ENCODE measurements around the gene DMD. TPM values are rescaled to one million over a fixed set of nuclear protein-coding genes. Genes with fewer than 3 reads are reported as not detected.
"Not testable (repeated sequence)": the region's sequence is repeated elsewhere in the genome, so short reads cannot be mapped to it uniquely, and the experiment has no call there.

Gene DMD
- total and polyA plus RNA-seq, 3 experiments from 2014 or later: 0.03 to 0.48 (median 0.40) TPM

- H3K27ac ChIP-seq (ENCODE audit: low read depth, low read length); H3K36me3 Mint-ChIP-seq; H3K4me3 Mint-ChIP-seq; H3K9me3 Mint-ChIP-seq; H3K27ac Mint-ChIP-seq; H3K27me3 Mint-ChIP-seq; DNase-seq; H3K9me3 ChIP-seq (ENCODE audit: low read length); H3K4me3 ChIP-seq (ENCODE audit: low read length); H3K4me1 ChIP-seq (ENCODE audit: insufficient read depth, low read length); H3K27me3 ChIP-seq (ENCODE audit: insufficient read depth, low read length, poor library complexity, severe bottlenecking); H3K4me1 Mint-ChIP-seq; CTCF ChIA-PET; H3K36me3 ChIP-seq (ENCODE audit: insufficient read depth, low read length); POLR2A ChIA-PET: not testable (repeated sequence)
These were observed 1740.6 kb downstream of the DMD start for GRCh38 chrX:31470753-31471152.

DNA sequence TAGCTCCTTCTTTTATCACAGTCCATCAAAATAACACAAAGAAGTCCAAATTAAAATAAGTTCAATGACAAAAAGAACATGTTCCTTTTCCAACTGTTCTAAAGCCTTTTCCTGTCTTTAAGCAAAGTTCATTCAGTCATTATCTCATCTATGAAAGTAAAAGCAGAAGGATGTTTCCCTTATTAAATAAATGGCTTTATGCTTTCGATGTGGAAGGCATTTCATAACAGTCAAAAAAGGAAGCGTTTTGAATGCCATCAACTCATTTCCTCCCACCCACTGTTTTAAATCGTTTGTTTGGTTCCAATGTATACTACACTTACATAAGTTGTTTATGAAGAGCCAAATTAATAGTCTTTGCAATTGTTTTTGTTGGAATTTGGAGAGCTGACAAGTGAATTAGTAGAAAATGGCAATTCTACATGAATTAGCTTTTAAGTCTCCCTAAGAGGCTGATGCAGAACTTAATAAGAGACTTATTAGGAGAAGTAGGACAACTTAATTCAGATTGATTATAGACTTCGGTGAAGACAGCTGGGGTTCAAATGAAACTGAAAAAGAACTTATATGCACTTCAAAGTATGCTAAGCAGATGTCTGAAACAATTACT lies 1746.9 kb downstream of the DMD start:
- no peaks in the 10 kb centered on the region for H3K27me3 ChIP-seq (ENCODE audit: insufficient read depth, low read length, poor library complexity, severe bottlenecking)
- ChIA-PET POLR2A (no interaction called here), CTCF (no interaction called here)
- Mint-ChIP-seq H3K27me3 (no peaks in the 10 kb centered on the region), H3K4me3 (no peak overlapping the region), H3K9me3 (peaks cover 0 to 3% (median 1%) of the 10 kb centered on the region in 5 donors), H3K4me1 (no peaks in the 10 kb centered on the region), H3K27ac (no peak overlapping the region), H3K36me3 (no peaks in the 10 kb centered on the region)
- no peaks in the 10 kb centered on the region for H3K9me3 ChIP-seq (ENCODE audit: low read length)
- H3K27ac ChIP-seq (ENCODE audit: low read depth, low read length): no peak overlapping the region
- no peaks in the 10 kb centered on the region for H3K36me3 ChIP-seq (ENCODE audit: insufficient read depth, low read length)
- DNase-seq: no peak
- no peaks in the 10 kb centered on the region for H3K4me1 ChIP-seq (ENCODE audit: insufficient read depth, low read length)
- no peak overlapping the region for H3K4me3 ChIP-seq (ENCODE audit: low read length)

GRCh38 chrX:31461266-31461665 lies 1750.1 kb downstream of the DMD start:
- DNase-seq: no peak

GRCh38 chrX:31459361-31459760 lies 1752.0 kb downstream of the DMD start:
- Mint-ChIP-seq H3K4me3 (no peak overlapping the region), H3K36me3 (no peaks in the 10 kb centered on the region), H3K27ac (no peak overlapping the region), H3K9me3 (peaks cover 0 to 2% (median 0%) of the 10 kb centered on the region in 5 donors), H3K27me3 (no peaks in the 10 kb centered on the region), H3K4me1 (no peaks in the 10 kb centered on the region)
- Histone ChIP-seq H3K27me3 (ENCODE audit: insufficient read depth, low read length, poor library complexity, severe bottlenecking) (no peaks in the 10 kb centered on the region), H3K4me1 (ENCODE audit: insufficient read depth, low read length) (no peaks in the 10 kb centered on the region), H3K36me3 (ENCODE audit: insufficient read depth, low read length) (no peaks in the 10 kb centered on the region), H3K9me3 (ENCODE audit: low read length) (no peaks in the 10 kb centered on the region), H3K4me3 (ENCODE audit: low read length) (no peak overlapping the region), H3K27ac (ENCODE audit: low read depth, low read length) (no peak overlapping the region)
- DNase-seq: no peak
- ChIA-PET POLR2A (no interaction called here), CTCF (no interaction called here)

More at GRCh38 chrX:31461266-31461665, 1750.1 kb downstream of the DMD start:
- H3K27me3 Mint-ChIP-seq: no peaks in the 10 kb centered on the region
- H3K27me3 ChIP-seq (ENCODE audit: insufficient read depth, low read length, poor library complexity, severe bottlenecking): no peaks in the 10 kb centered on the region
- no peaks in the 10 kb centered on the region for H3K36me3 Mint-ChIP-seq
- H3K4me1 ChIP-seq (ENCODE audit: insufficient read depth, low read length): no peaks in the 10 kb centered on the region
- H3K9me3 ChIP-seq (ENCODE audit: low read length): no peaks in the 10 kb centered on the region
- CTCF ChIA-PET: no interaction called here
- no peak overlapping the region for H3K4me3 Mint-ChIP-seq
- no peak overlapping the region for H3K4me3 ChIP-seq (ENCODE audit: low read length)
- H3K27ac ChIP-seq (ENCODE audit: low read depth, low read length): no peak overlapping the region
- POLR2A ChIA-PET: no interaction called here
- H3K36me3 ChIP-seq (ENCODE audit: insufficient read depth, low read length): no peaks in the 10 kb centered on the region
- H3K4me1 Mint-ChIP-seq: no peaks in the 10 kb centered on the region
- no peak overlapping the region for H3K27ac Mint-ChIP-seq
- peaks cover 0 to 3% (median 0%) of the 10 kb centered on the region in 5 donors for H3K9me3 Mint-ChIP-seq

DNA sequence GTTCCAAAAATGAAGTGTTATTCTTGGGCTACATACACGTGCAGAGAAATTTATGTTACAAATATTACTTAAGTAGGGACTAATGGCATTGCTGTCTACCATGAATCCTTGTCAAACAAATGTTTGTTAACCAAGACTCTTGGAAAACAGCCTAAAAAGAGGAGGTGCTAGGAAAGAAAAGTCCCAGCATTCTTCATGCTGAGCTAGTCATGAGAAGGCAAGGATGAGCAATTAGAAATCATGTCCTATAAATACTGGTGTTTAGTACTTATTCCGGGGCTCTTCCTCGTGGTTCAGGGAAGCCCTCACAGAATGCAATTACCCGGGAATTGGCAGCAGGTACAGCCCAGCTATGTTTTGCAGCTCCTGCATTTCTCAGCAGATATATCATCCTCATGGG lies 1761.4 kb downstream of the DMD start:
- no peaks in the 10 kb centered on the region for H3K4me1 ChIP-seq (ENCODE audit: insufficient read depth, low read length)
- H3K36me3 ChIP-seq (ENCODE audit: insufficient read depth, low read length): no peaks in the 10 kb centered on the region
- no peaks in the 10 kb centered on the region for H3K27me3 ChIP-seq (ENCODE audit: insufficient read depth, low read length, poor library complexity, severe bottlenecking)
- H3K4me3 Mint-ChIP-seq: no peak overlapping the region
- H3K36me3 Mint-ChIP-seq: no peaks in the 10 kb centered on the region
- ChIA-PET POLR2A (no interaction called here), CTCF (no interaction called here)
- peaks cover 0 to 4% (median 2%) of the 10 kb centered on the region in 5 donors for H3K9me3 Mint-ChIP-seq
- H3K9me3 ChIP-seq (ENCODE audit: low read length): no peaks in the 10 kb centered on the region
- no peak overlapping the region for H3K27ac Mint-ChIP-seq
- no peak overlapping the region for H3K27ac ChIP-seq (ENCODE audit: low read depth, low read length)
- no peak for DNase-seq
- H3K27me3 Mint-ChIP-seq: no peaks in the 10 kb centered on the region
- H3K4me1 Mint-ChIP-seq: no peaks in the 10 kb centered on the region
- H3K4me3 ChIP-seq (ENCODE audit: low read length): no peak overlapping the region

DNA sequence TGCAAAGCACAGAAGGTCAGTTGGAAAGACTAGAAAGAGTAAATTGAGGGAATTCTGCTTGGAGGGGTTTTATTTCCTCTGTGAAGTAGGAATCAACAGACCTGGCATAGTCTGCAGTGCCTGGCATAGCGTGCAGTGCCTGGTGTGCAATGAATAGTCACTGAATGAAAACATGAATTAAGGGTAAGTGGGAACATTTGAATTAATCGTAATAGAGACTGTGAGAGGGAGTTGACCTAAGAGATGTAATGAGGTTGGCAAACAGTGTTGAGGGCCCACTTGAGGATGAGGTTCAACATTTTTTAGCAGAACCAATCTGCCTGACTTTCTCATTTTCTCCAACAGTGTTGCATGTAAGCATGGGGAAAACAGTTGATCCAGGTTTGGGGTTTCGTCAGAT lies 1762.3 kb downstream of the DMD start:
- Histone ChIP-seq H3K36me3 (ENCODE audit: insufficient read depth, low read length) (no peaks in the 10 kb centered on the region), H3K4me1 (ENCODE audit: insufficient read depth, low read length) (no peaks in the 10 kb centered on the region), H3K4me3 (ENCODE audit: low read length) (no peak overlapping the region), H3K27ac (ENCODE audit: low read depth, low read length) (no peak overlapping the region), H3K9me3 (ENCODE audit: low read length) (no peaks in the 10 kb centered on the region), H3K27me3 (ENCODE audit: insufficient read depth, low read length, poor library complexity, severe bottlenecking) (no peaks in the 10 kb centered on the region)
- Mint-ChIP-seq H3K4me3 (no peak overlapping the region), H3K27ac (no peak overlapping the region), H3K9me3 (peaks cover 0 to 4% (median 2%) of the 10 kb centered on the region in 5 donors), H3K36me3 (no peaks in the 10 kb centered on the region), H3K27me3 (no peaks in the 10 kb centered on the region), H3K4me1 (no peaks in the 10 kb centered on the region)
- ChIA-PET POLR2A (no interaction called here), CTCF (no interaction called here)
- no peak for DNase-seq

DNA sequence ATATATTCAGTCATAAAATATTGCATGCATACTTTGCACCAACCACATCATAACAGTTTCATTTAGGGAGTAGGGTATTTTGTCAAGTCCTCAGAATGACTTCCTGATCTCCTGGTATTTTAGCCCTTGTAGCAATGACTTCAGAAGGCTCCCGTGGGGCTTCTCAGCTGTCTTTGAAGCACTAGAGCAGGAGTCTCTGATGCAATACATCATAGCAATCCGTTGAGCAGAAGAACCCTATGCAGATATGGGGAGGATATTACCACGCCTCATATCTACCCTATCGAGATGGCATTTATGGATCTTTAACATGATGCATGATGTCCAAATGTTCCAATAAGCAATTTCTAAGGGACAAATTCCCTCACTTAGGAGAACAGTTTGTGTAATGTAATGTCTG lies 1765.8 kb downstream of the DMD start:
- H3K36me3 Mint-ChIP-seq: no peaks in the 10 kb centered on the region
- no peaks in the 10 kb centered on the region for H3K27me3 Mint-ChIP-seq
- H3K4me1 Mint-ChIP-seq: no peaks in the 10 kb centered on the region
- Histone ChIP-seq H3K4me3 (ENCODE audit: low read length) (no peak overlapping the region), H3K36me3 (ENCODE audit: insufficient read depth, low read length) (no peaks in the 10 kb centered on the region), H3K9me3 (ENCODE audit: low read length) (no peaks in the 10 kb centered on the region), H3K27me3 (ENCODE audit: insufficient read depth, low read length, poor library complexity, severe bottlenecking) (no peaks in the 10 kb centered on the region), H3K27ac (ENCODE audit: low read depth, low read length) (no peak overlapping the region), H3K4me1 (ENCODE audit: insufficient read depth, low read length) (no peaks in the 10 kb centered on the region)
- H3K9me3 Mint-ChIP-seq: peaks cover 0 to 3% (median 0%) of the 10 kb centered on the region in 5 donors
- DNase-seq: no peak
- no peak overlapping the region for H3K4me3 Mint-ChIP-seq
- POLR2A ChIA-PET: no interaction called here
- H3K27ac Mint-ChIP-seq: no peak overlapping the region
- CTCF ChIA-PET: no interaction called here

DNA sequence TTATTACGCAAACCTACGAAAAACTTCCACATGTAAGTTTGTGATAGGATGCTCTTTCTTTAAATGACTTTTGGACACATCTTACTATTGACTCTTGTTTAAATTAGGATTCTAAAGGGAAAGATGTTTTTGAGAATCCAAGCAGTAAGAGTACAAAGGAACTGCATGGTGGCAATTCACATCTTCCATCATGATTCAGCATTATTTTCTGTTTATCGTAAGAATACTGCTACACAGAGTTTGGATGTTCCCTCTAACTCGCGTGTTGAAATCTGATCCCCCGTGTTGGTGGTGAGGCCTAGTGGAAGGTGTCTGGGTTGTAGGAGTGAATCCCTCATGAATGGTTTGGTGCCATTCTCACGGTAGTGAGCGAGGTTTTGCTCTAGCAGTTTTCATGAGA lies 1767.7 kb downstream of the DMD start:
- no peaks in the 10 kb centered on the region for H3K4me1 Mint-ChIP-seq
- no peaks in the 10 kb centered on the region for H3K36me3 ChIP-seq (ENCODE audit: insufficient read depth, low read length)
- no peaks in the 10 kb centered on the region for H3K4me1 ChIP-seq (ENCODE audit: insufficient read depth, low read length)
- H3K27ac Mint-ChIP-seq: no peak overlapping the region
- no peaks in the 10 kb centered on the region for H3K36me3 Mint-ChIP-seq
- no peak overlapping the region for H3K27ac ChIP-seq (ENCODE audit: low read depth, low read length)
- H3K9me3 Mint-ChIP-seq: peaks cover 0 to 3% (median 0%) of the 10 kb centered on the region in 5 donors
- H3K4me3 Mint-ChIP-seq: no peak overlapping the region
- H3K27me3 ChIP-seq (ENCODE audit: insufficient read depth, low read length, poor library complexity, severe bottlenecking): no peaks in the 10 kb centered on the region
- POLR2A ChIA-PET: no interaction called here
- DNase-seq: no peak
- CTCF ChIA-PET: no interaction called here
- no peak overlapping the region for H3K4me3 ChIP-seq (ENCODE audit: low read length)
- no peaks in the 10 kb centered on the region for H3K27me3 Mint-ChIP-seq
- H3K9me3 ChIP-seq (ENCODE audit: low read length): no peaks in the 10 kb centered on the region

GRCh38 chrX:31440546-31440945 lies 1770.8 kb downstream of the DMD start:
- no peaks in the 10 kb centered on the region for H3K4me1 Mint-ChIP-seq
- no peaks in the 10 kb centered on the region for H3K36me3 Mint-ChIP-seq
- no peaks in the 10 kb centered on the region for H3K27me3 ChIP-seq (ENCODE audit: insufficient read depth, low read length, poor library complexity, severe bottlenecking)
- no peaks in the 10 kb centered on the region for H3K4me1 ChIP-seq (ENCODE audit: insufficient read depth, low read length)
- ChIA-PET POLR2A (no interaction called here), CTCF (no interaction called here)
- no peak overlapping the region for H3K27ac Mint-ChIP-seq
- no peak overlapping the region for H3K4me3 ChIP-seq (ENCODE audit: low read length)
- peaks cover 0 to 5% (median 0%) of the 10 kb centered on the region in 5 donors for H3K9me3 Mint-ChIP-seq
- no peaks in the 10 kb centered on the region for H3K9me3 ChIP-seq (ENCODE audit: low read length)
- no peak for DNase-seq
- no peaks in the 10 kb centered on the region for H3K27me3 Mint-ChIP-seq
- H3K36me3 ChIP-seq (ENCODE audit: insufficient read depth, low read length): no peaks in the 10 kb centered on the region
- no peak overlapping the region for H3K4me3 Mint-ChIP-seq
- H3K27ac ChIP-seq (ENCODE audit: low read depth, low read length): no peak overlapping the region

All from CD8-positive, alpha-beta memory T cell (primary cell).